Dermis blood vessel endothelial cell (primary cell): Measurements from ENCODE around the gene SLC22A4. TPM values are rescaled to one million over a fixed set of nuclear protein-coding genes. Genes with fewer than 3 reads are reported as not detected.
A peak's percentile ranks its signal among the peaks of the same experiment; 100 is the strongest.

Source experiments
- DNase-seq: peaks from one replicate; pipeline ENCODE4 v3.0.0; 2010
- total RNA-seq: library from RNA; depleted of rRNA; stranded (reverse); fragments of >200 nt; gene quantifications from 2 replicates; pipeline ENCODE4 v1.2.3, GENCODE V29; 2014

Gene SLC22A4
- total RNA-seq, 1 donor from 2014 or later: 4.8 TPM

DNA sequence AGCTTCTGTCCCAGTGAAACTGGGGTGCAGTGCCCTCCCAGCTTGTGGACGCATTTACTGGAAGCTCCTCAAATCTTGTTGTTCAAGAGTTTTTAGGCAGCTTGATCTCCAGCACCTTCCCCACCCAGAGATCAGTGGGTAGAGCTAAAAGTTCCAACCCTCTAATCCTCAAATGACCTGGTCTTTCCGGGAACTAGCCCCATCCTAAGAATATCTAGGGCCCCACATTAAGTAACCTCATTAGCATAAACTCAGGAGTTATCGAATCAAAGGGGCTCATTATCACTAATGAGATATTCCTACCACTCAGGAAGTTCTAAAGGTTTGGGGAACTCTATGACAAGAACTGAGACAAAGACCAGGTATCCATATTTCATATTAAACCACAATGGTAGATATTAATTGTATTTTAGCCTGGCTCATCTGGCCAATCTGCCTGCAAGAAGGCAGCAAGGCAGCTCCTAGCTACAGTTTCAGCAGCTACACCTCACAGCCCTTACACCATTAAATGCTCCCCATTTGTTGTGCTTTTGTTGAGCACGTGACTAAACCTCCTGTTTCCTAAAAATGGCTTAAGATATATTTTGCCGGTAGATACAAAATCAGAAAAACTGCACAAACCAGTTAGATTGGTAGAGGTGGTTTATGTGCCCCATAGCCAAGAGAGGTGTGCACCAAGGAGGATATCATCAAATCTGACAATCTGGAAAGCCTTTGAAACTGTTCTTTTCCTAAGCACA is 50.8 kb downstream of the SLC22A4 start:
- no peak for DNase-seq

DNA sequence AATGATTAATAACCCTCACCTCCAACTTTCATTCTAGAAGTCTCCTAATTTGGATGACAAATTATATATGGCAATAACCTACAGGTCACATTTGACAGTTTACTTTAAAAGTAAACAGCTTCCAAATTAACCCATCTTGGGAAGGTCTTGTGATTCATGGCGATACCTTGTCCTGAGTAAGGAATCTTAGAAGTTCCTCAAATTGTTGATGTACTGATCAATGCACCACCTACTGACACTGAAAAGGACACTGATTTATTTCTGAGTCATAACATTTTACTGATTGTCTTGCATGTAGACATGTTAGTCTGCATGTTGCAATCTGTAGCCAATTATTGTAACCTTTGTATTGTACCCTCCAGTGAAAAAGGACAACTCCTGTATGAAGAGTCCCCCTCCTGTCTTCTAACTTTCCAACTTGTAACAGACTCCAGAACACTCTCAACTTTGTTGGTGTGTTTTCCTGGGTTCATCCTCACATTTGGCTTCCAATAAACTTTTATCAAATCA is 59.3 kb downstream of the SLC22A4 start:
- DNase-seq: no peak

DNA sequence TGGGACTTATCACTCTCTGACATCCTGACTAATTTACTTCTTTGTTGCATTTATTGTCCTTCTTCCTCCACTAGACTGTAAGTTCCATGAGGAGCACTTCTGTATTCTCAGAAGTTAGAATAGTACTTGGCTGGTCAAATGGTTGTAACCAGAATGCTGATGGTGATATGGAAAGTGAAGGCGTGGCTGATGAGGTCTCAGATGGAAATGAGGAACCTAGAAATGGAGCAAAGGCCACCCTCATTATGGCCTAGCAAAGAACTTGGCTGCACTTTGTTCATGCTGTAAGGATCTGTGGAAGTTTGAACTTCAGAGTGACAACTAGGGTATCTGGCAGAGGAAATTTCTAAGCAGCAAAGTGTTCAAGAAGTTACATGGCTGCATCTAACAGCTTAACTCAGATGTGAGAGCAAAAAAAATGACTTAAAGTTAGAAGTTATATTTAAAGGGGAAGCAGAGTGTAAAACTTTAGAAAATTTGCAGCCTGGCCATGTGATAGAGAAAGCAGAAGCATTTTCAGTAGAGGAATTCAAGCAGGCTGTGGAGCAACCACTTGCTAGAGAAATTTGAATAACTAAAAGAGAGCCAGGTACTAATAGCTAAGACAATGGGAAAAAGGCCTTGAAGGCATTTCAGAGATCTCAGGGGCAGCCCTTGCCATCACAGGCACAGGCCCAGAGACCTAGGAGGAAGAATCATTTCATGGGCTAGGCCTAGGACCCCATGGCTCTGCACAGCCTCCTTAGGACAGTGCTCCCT is 60.4 kb downstream of the SLC22A4 start:
- DNase-seq: no peak

DNA sequence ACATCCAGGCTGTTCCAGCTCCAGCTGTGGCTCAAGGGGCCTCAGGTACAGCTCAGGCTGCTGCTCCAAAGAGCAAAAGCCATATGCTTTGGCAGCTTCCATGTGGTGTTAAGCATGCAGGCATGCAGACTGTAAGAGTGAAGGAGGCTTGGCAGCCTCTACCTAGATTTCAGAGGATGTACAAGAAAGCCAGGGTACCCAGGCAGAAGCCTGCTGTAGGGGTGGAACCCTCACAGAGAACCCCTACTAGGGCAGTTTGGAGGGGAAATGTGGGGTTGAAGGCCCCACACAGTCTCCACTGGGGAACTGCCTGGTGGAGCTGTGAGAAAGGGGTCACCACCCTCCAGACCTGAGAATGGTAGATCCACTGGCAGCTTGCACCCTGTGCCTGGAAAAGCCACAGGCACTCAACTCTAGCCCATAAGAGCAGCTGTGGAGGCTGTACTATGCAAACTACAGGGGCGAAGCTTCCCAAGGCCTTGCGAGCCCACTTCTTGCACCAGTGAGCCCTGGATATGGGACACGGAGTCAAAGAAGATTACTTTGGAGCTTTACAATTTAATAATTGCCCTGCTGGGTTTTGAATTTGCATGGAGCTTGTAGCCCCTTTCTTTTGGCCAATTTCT is 61.1 kb downstream of the SLC22A4 start:
- DNase-seq: no peak

DNA sequence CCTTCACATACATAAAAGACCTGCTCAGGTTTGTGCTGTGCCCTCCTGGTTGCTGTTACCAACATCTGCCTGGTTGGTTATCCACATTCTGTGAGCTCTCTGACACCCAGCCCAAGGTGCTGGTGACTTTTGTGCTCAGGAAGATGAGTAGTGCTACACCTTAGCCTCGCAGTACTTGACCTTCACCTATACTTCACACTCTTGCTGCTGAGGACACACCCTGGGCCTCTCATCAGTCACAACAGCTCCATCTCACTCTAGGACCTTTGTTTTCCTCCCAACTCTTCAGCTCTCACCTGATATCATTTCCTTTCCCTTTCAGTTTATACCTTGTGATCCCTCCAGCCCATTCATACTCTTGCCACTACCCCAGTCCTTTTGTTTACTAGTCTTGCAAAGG is 64.6 kb downstream of the SLC22A4 start:
- DNase-seq: no peak

DNA sequence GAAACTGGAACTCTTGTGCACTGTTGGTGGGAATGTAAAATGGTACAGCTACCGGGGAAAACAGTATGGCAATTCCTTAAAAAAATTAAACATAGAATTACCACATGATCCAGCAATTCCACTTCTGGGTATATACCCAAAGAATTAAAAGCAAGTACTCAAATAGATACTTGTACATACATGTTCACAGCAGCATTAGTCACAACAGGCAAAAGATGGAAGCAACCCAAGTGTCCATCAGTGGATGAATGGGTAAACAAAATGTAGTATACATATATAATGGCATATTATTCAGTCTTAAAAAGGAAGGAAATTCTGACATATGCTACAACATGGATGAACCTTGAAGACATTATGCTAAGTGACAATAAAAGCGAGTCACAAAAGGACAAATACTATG is 67.9 kb downstream of the SLC22A4 start:
- DNase-seq: no peak

DNA sequence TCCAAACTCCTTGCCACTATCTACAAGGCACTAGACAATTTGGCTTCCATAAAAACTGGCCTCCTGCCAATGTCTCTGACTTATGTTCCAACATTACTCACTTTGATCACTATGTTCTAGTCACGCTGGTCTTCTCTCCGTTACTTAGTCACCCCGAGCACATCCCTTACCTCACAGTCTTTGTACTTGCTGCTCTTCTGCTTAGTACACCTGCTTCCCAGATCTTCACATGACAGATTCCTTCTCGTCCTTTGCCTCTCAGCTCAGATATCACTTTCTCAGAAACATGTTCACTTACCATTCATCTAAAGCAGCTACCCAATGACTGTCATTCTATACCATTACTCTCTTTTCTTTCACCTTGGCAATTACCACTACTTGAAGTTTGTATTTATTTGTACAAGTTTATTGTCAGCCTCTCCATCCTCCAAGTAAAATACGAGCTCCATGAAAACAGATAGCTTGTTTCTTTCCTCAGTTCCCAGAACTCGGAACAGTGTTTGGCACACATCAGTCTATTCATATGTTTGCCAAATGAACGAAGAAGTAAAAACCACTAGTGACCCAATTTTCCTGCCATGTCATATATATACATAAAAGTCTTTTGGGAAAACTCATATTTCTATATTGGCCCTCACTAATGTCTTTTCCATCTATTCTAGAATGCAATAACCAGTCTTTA is 69.4 kb downstream of the SLC22A4 start:
- DNase-seq: peak; percentile 82

DNA sequence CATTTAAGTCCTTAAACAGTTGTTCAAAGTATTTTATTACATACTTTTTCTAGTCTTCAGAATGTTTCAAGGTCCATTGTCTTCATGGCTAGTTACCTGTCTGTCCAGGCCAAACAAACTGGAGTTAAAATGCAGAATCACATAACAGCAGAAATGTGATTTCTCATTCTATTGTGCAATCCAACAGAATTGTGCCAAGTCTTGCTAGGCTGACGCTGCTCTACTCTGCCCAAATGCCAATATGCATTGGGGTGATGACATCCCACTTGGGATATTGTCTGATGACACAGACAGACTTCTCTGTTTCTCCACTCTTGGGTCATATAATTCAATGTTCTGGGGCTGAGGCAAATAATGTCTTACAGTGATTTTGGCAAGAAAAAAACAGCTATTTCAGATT is 70.1 kb downstream of the SLC22A4 start:
- no peak for DNase-seq

DNA sequence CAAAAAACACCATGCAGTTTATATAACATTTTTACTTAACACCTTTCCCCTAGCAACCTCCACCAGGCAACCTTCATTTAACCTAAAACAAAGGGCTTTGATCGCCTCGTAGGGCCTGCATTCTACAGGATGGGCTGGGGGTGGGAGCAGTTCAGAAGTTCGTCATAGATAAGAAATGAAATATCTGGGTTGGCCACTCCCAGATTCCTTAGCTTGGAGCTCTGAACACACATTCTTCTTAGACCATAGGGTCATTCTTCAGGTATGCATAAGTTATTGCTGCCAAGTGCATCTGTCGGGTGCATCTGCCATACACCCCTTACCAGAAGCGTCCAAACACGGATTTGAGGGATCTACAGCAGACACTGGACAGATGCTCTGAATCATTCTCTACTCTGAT is 71.0 kb downstream of the SLC22A4 start:
- no peak for DNase-seq

DNA sequence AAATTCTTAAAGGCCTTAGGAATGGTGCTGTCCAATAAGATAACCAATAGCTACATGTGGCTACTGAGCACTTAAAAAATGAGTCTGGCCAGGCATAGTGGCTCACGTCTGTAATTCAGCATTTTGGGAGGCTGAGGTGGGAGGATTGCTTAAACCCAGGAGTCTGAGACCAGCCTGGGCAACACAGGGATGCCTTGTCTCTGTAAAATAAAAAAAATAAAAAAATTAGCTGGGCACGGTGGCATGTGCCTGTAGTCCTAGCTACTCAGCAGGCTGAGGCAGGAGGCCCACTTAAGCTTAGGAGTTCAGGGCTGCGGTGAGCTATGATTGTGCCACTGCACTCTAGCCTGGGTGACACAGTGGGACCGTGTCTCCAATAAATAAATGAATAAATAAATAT is 74.0 kb downstream of the SLC22A4 start:
- DNase-seq: no peak

DNA sequence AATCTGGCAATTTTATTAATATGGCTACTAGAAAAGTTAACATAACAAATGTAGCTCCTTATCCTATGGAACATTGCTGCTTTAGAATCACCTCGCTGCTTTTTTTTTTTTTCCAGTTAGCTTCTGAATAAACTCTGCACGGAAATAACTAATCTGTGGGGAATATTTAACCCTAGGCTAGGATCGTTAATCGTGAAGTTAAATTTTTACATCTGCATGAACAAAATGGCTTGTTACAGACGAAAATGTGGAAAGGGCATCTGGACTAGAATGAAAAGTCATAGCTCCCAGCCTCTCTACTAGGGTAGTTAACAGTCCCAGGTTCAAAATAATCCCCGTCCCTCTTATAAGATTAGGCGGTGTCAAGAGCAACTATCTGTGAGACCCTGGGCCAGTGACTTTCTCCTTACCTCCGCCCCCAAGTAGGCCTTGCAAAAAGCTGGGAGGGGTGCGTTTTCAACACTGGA is 74.8 kb downstream of the SLC22A4 start:
- no peak for DNase-seq

DNA sequence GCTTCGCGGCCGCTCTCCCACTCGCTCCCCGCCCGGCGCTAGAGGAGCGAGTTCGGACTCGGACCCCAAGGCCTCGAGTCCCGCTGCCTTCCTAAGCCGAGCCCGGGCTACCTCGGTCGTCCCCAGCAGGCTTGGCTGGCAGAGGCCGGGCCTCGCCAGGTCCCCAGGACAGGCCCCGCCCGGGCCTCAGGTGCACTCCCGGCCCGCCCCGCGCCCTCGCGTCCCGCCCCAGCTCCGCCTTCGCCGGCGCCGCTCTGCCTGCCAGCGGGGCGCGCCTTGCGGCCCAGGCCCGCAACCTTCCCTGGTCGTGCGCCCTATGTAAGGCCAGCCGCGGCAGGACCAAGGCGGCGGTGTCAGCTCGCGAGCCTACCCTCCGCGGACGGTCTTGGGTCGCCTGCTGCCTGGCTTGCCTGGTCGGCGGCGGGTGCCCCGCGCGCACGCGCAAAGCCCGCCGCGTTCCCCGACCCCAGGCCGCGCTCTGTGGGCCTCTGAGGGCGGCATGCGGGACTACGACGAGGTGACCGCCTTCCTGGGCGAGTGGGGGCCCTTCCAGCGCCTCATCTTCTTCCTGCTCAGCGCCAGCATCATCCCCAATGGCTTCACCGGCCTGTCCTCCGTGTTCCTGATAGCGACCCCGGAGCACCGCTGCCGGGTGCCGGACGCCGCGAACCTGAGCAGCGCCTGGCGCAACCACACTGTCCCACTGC is 75.4 kb downstream of the SLC22A4 start, which contains the start of gene SLC22A5:
TSS of gene SLC22A5 (plus strand) at position 237 of the 707 bp plus-strand sequence. CDS start at position 500, 263 bp downstream.
- peak; percentile 69 for DNase-seq

DNA sequence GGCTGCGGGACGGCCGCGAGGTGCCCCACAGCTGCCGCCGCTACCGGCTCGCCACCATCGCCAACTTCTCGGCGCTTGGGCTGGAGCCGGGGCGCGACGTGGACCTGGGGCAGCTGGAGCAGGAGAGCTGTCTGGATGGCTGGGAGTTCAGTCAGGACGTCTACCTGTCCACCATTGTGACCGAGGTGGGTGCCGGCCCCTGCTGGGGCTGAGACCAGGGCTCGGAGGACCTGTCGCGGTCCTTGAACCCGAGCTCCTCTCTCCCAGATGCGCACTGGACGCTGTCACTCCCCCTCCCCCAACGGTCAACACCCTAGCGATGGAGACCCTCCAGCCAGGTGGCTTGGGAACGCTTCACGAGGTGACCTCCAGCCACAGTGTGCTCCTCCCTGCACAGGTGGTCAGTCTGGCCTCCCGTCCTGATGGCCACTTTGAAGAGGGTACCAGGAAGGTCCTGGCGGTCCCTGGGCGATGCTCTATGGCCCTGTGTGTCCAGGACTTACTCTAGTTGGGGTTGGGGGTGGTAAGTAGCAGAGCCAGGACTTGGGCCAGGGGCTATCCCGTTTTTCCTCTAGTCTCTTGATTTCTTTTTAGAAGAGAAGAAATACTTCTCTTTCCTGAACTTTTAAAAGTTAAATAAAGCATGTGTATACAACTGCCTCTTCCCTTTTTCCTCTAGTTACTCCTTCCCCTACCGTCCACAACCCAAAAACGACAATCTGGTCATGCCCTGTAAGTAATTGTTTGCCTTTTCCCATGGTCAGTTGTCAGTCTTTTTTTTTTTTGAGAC is 76.2 kb downstream of the SLC22A4 start:
- DNase-seq: no peak

DNA sequence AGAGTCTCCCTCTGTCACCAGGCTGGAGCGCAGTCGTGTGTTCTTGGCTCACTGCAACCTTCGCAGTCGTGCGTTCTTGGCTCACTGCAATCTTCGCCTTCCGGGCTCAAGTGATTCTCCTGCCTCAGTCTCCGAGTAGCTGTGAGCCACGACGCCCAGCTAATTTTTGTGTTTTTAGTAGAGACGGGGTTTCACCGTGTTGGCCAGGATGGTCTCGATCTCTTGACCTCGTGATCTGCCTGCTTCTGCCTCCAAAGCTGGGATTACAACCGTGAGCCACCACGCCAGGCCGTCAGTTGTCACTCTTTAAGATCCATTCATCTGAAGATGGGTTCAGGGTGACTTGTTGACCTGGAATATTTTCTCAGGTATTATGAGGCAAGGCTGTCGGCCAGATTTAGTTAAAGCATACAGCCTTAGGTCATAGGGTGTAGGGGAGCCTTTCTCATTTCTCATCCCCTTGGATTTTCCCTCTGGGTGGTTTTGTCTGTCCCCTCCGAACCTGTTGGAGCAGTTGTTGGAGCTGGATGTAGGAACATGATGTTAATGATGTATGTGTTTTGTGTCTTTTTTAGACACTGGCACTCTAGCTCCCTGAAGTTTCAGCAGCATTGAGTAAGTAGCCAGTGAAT is 76.9 kb downstream of the SLC22A4 start:
- no peak for DNase-seq

DNA sequence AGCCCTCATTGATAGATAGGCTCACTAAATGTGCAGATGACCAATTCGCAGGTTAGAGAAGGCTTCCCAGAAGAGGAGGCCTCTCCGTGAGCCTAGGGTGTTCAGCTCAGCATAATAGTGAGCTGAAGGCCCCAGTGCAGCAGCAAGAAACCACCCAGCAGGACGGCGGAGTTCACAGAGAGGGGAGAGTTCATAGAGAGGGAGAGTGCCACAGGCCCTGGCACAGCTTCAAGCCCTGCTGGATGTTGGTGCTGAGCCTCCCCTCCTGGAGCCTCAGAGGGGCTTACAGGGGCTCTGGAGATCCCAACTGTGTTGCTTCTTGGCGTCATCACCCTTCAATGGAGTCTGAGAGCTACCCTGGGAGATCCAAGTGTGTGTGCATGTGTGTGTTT is 77.4 kb downstream of the SLC22A4 start:
- DNase-seq: no peak

DNA sequence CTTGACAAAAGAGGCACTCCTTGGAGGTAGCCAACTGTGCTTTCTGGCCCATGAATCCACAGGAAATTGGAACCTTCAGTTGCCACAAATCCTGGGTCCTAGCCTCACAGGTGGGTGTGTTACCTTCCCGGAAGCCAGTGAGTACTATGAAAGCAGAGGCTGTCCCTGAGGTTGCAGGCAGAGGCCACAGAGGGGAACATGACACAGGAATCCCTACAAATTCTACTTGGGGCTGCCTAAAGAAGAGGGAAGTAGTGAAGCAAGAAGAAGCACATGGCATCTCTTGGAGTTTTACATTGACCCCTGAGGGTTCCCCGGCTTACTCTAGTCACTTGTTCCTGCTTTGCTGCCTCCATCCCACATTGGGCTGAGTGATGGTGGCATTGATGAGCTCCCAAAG is 77.9 kb downstream of the SLC22A4 start:
- DNase-seq: no peak

DNA sequence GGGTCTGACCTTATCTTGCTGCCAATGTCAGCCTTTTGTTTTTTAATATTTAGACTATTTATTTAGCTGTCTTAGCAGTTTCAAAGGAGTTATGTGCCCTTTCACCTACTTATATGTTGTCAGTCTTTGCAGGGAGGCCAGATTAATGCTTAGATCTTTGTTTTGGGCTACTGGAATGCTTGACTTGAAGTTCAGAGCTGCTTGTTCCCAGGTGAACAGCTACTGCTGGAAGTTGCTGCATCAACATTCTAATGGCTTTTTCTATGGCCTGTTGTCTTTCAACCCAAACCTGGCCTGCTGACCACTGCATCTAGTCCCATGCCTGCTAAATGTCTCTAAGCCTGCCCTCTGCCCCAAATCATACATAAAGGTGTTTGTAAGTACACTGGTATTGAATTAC is 78.3 kb downstream of the SLC22A4 start:
- no peak for DNase-seq

DNA sequence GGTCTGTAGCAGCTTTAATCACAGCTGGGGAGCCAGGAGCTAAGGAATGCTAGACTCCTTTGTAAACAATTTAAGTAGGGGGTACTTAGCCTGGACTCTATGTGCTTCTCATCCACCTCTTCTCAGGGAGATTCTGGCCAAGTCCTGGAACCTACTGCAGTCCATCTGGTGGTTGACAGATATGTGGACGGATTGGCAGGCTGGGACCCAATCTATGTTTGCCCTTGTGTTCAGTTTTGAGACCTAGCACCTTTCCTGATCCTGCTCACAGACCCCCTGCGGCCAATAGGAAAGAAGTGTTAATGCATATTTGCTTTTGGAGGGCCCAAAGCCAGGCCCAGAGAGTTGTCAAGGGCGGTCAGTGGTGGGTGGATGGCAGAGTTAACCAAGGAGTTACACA is 81.8 kb downstream of the SLC22A4 start:
- no peak for DNase-seq

DNA sequence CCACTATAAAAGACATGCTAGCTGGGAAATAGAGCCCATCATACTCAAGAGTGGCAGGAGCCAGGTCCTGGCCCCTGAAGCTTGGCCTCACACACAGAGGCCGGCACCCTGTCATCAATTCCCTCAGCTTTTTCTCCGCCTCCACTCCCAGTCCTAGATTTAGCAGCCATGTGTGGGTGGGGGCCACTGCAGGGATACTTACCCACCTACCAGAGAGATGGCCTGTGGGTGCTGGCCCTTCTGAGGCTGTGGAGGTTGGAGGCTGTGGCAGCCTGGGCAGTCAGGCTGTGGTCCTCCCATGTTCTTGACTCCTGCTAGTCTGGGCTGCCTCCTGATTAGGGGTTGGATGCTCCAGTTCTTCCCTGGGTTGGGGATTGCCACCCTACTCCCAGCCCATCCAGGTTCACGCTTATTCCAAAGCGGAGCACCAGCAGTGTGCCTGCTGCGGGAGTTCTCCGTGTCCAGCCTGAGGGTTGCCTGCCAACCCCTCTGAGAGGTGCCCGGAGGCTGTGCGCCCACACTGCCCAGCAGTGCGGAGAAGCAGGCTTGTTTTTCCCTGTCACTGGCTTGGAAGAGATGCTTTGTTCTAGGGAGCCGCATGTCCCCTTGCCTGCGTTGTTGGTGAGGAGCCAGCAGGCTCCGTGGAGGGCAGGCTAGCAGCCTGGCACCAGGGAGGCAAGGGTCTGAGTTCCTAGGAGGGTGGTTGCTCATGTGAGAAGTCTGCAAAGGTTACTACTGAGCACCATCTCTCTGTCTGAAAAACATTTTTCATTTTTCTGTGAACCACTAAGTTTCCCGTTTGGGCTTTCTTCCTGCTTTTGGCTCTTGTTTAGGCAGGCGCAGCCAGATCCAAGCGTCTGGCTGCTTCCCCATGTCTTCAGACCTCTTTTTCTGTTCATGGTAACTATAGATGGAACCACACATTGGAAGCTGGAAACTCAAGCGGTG is 82.8 kb downstream of the SLC22A4 start:
- DNase-seq: no peak

DNA sequence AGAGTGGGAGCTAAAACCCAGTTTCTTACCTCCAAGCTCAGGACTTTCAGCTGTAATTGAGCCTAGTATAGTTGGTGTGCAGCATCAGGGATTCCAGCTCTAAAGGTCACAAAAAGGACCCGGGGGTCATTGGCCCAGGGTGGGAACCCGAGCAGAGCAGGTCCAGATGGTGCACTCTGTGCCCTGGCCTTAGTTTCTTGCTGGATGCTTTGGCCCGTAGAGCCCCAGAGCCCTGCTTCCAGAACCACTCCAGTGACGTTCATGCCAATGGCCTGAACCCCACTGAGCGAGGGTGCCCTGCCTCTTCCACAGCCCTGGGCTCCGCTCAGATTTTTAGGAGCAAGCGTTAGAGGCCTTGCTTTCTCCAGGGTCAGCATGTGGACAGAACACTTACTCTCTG is 83.5 kb downstream of the SLC22A4 start:
- DNase-seq: no peak
